Activated naive CD4-positive, alpha-beta T cell treated with anti-CD3 and anti-CD28 coated beads for 36 hours (primary cell): ENCODE data around the gene TLL1. TPM values are rescaled to one million over a fixed set of nuclear protein-coding genes. Genes with fewer than 3 reads are reported as not detected.

ENCODE experiments used
- CTCF ChIA-PET: fragments of 350-600 bp; sonication (Branson Sonifier 250); formaldehyde crosslinking; loops from one replicate; lab custom pipeline; 2021; ENCODE audit warnings: antibody characterized with exemption; lab: Charles Lee
- DNase-seq: peaks from one replicate; pipeline ENCODE4 v3.0.0-alpha.2; 2020
- H3K27ac Mint-ChIP-seq: one replicate; pipeline ENCODE4 v1.8.0; 2021; ENCODE audit warnings: mild to moderate bottlenecking, mixed read lengths
- H3K27me3 Mint-ChIP-seq: one replicate; pipeline ENCODE4 v1.8.0; 2021; ENCODE audit warnings: low read depth, mixed read lengths
- H3K36me3 Mint-ChIP-seq: one replicate; pipeline ENCODE4 v1.8.0; 2021; ENCODE audit warnings: low read depth, mixed read lengths
- H3K4me1 Mint-ChIP-seq: one replicate; pipeline ENCODE4 v1.8.0; 2021; ENCODE audit warnings: low read depth, mixed read lengths
- H3K4me3 Mint-ChIP-seq: one replicate; pipeline ENCODE4 v1.8.0; 2021; ENCODE audit warnings: mild to moderate bottlenecking, moderate library complexity, mixed read lengths
- H3K9me3 Mint-ChIP-seq: one replicate; pipeline ENCODE4 v1.8.0; 2021; ENCODE audit warnings: mixed read lengths
- intact Hi-C: fragments of 100-400 bp; cut with micrococcal nuclease; formaldehyde crosslinking; loops from one replicate; pipeline ENCODE4 v1.15.1; 2023
- total RNA-seq, 2 experiments: library from RNA; stranded (reverse); gene quantifications; one replicate each; pipeline ENCODE4 v1.2.3, GENCODE V29; 2021

TLL1 gene
- total RNA-seq, 2 experiments from 2014 or later: not detected

DNA sequence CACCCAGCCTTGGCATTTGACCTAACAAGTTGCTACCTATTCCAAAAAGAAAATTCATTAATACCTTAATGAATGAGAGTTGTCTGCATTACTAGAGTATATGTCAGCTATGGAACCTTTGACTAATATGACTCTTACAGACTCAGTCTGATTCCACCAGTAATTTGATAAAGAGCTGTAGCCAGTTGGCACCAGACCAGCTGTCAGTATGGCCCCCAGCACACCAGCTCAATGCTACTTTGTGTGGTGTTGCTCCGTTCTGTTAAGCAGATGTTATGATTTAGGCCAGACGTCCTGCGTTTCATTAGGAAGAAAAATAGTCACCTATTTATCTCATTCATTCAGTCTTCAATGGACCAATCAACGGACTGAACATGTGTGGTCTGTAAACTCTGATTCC, 215.5 kb downstream of the TLL1 start:
- Mint-ChIP-seq H3K27ac (no peak overlapping the region), H3K4me3 (no peak overlapping the region), H3K9me3 (no peaks in the 10 kb centered on the region), H3K4me1 (no peaks in the 10 kb centered on the region), H3K27me3 (peaks cover 2% of the 10 kb centered on the region), H3K36me3 (no peaks in the 10 kb centered on the region)
- CTCF ChIA-PET: interaction anchor here (0.8 kb wide), 1 partner anchor 8 kb away, joined by 3 read pairs; no protein-coding TSS in a partner anchor
- no peak for DNase-seq
- intact Hi-C loops: no loop called here

DNA sequence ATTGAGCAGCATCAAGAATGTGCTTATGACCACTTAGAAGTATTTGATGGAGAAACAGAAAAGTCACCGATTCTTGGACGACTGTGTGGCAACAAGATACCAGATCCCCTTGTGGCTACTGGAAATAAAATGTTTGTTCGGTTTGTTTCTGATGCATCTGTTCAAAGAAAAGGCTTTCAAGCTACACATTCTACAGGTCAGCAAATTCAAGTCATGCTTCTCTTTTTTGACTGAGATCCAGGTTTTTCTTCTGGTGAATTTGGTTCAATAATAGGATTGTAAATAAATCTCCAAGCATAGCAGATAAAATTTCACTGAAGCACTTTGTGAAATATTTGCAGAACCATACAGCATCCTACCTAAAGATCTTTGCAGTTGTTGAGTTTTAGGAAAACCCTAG, 218.1 kb downstream of the TLL1 start:
- intact Hi-C loops: no loop called here
- no peak overlapping the region for H3K27ac Mint-ChIP-seq
- H3K4me1 Mint-ChIP-seq: no peaks in the 10 kb centered on the region
- H3K4me3 Mint-ChIP-seq: no peak overlapping the region
- no peaks in the 10 kb centered on the region for H3K36me3 Mint-ChIP-seq
- H3K27me3 Mint-ChIP-seq: peaks cover 2% of the 10 kb centered on the region
- CTCF ChIA-PET: interaction anchor here (0.6 to 1.3 kb wide), 4 partner anchors 554 to 958 kb away, joined by 3 to 18 read pairs (median 6); no protein-coding TSS in a partner anchor
- no peaks in the 10 kb centered on the region for H3K9me3 Mint-ChIP-seq
- no peak for DNase-seq

DNA sequence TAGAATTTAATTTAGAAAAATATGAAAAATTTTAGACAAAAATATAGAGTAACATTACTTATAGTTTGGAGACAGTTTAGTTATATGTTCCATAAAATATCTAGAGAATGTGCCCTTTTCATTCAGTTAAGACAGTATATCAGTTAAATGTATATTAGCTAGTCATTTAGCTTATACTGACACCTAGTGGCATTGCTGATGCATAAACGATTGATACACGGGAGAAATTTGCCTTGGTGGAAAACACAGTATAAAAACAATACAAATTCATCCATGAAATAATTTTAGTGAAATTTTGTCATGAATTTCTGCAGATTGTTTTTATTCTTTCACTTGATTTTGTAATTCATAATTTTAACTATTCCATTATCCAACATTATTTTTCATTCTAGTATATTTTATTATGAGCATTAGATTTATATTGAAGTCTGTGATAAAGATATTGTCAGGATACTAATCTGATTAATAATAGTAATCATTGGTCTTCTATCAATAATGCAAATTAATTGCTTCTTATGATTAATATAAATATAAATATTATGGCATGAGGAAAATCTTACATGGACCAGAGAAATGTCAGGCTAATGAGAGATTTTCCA, 219.0 kb downstream of the TLL1 start:
- intact Hi-C loops: loop anchor here (1.0 kb wide), 2 partner anchors 555 to 599 kb away; no protein-coding TSS in a partner anchor
- no peaks in the 10 kb centered on the region for H3K9me3 Mint-ChIP-seq
- peaks cover 2% of the 10 kb centered on the region for H3K27me3 Mint-ChIP-seq
- no peak overlapping the region for H3K27ac Mint-ChIP-seq
- no peak overlapping the region for H3K4me3 Mint-ChIP-seq
- no peaks in the 10 kb centered on the region for H3K4me1 Mint-ChIP-seq
- CTCF ChIA-PET: interaction anchor here (0.6 to 1.3 kb wide), 6 partner anchors 316 to 959 kb away, joined by 3 to 18 read pairs (median 4); no protein-coding TSS in a partner anchor
- no peaks in the 10 kb centered on the region for H3K36me3 Mint-ChIP-seq
- no peak for DNase-seq

- DNase-seq: no peak
- CTCF ChIA-PET: no interaction called here
- no peaks in the 10 kb centered on the region for H3K4me1 Mint-ChIP-seq
- intact Hi-C loops: loop anchor here (1.0 kb wide), 2 partner anchors 556 to 600 kb away; no protein-coding TSS in a partner anchor
- no peaks in the 10 kb centered on the region for H3K36me3 Mint-ChIP-seq
- no peak overlapping the region for H3K27ac Mint-ChIP-seq
- peaks cover 2% of the 10 kb centered on the region for H3K27me3 Mint-ChIP-seq
- H3K9me3 Mint-ChIP-seq: no peaks in the 10 kb centered on the region
- no peak overlapping the region for H3K4me3 Mint-ChIP-seq
Observed at GRCh38 chr4:166092797-166093290, 219.8 kb downstream of the TLL1 start.

DNA sequence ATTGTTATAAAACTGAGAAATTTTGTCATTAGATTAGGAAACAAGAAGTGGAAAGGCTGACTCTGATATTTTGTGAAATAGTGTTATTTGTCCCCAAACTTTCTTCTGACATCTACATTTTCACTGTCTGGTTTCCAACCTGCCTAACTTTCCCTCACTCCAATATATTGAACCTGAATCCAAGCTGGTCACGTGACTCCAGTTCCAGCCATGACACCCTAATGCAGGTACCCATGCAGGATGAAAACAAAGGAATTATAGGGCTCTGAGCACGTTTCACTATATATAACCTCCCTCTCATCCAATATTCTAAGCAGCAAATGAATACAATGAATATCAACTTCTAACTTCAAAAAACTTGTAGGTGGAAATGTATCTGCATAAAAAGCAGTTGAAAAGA, 231.6 kb downstream of the TLL1 start:
- CTCF ChIA-PET: no interaction called here
- H3K4me1 Mint-ChIP-seq: no peaks in the 10 kb centered on the region

GRCh38 chr4:166121897-166122296, 248.9 kb downstream of the TLL1 start:
- H3K27me3 Mint-ChIP-seq: no peaks in the 10 kb centered on the region
- no peak overlapping the region for H3K27ac Mint-ChIP-seq
- DNase-seq: no peak
- intact Hi-C loops: no loop called here
- H3K4me3 Mint-ChIP-seq: no peak overlapping the region
- no peaks in the 10 kb centered on the region for H3K4me1 Mint-ChIP-seq
- CTCF ChIA-PET: no interaction called here
- H3K9me3 Mint-ChIP-seq: no peaks in the 10 kb centered on the region
- H3K36me3 Mint-ChIP-seq: no peaks in the 10 kb centered on the region

More for the DNA sequence above, 231.6 kb downstream of the TLL1 start:
- Mint-ChIP-seq H3K4me3 (no peak overlapping the region), H3K27ac (no peak overlapping the region), H3K27me3 (no peaks in the 10 kb centered on the region), H3K9me3 (no peaks in the 10 kb centered on the region), H3K36me3 (no peaks in the 10 kb centered on the region)
- intact Hi-C loops: no loop called here
- no peak for DNase-seq

- CTCF ChIA-PET: no interaction called here
- Mint-ChIP-seq H3K27me3 (no peaks in the 10 kb centered on the region), H3K4me3 (no peak overlapping the region), H3K4me1 (no peaks in the 10 kb centered on the region), H3K27ac (no peak overlapping the region), H3K9me3 (no peaks in the 10 kb centered on the region), H3K36me3 (no peaks in the 10 kb centered on the region)
- DNase-seq: no peak
- intact Hi-C loops: no loop called here
Observed at GRCh38 chr4:166123546-166123945, 250.5 kb downstream of the TLL1 start.

DNA sequence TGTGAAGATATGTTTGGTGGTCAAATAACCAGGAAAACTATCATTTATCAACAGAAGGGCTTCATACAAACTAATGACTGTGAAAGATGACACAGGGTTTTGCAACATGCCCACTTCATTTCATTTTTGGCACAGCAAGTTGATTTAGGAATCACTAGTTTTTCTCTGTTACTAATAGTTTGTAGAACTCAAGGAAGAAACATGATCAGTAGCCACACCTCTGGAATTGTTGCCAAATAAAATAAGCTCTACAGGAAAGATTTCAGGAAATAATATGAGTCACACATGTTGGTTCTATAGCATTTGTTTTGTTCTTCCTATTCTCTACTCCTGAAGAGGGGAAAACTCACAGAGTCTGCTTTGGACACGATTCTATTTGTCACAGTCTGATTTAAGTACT, 255.4 kb downstream of the TLL1 start:
- CTCF ChIA-PET: no interaction called here
- intact Hi-C loops: no loop called here
- H3K9me3 Mint-ChIP-seq: peaks cover 9% of the 10 kb centered on the region
- H3K27ac Mint-ChIP-seq: no peak overlapping the region
- DNase-seq: no peak
- H3K4me3 Mint-ChIP-seq: no peak overlapping the region
- H3K4me1 Mint-ChIP-seq: no peaks in the 10 kb centered on the region
- H3K27me3 Mint-ChIP-seq: no peaks in the 10 kb centered on the region
- H3K36me3 Mint-ChIP-seq: no peaks in the 10 kb centered on the region

DNA sequence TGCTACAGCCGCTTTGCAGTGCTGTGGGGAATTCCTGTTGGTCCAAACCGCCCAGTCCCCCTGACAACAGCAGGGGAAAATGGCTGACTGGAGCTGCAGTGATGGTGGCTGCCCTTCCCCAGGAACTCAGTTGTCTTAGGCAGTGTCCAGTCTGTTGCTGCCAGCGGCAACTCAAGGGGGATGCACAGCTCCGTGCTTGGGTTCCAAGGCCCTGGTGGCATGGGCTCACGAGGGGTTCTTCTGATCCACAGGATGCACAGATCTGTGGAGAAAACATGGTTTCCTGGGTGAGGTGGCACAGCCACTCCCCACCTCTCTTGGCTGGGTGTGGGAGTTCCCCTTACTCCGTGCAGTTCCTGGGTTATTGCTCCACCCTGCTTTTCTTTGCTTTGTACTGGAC, 261.2 kb downstream of the TLL1 start:
- CTCF ChIA-PET: no interaction called here
- no peaks in the 10 kb centered on the region for H3K27me3 Mint-ChIP-seq

DNA sequence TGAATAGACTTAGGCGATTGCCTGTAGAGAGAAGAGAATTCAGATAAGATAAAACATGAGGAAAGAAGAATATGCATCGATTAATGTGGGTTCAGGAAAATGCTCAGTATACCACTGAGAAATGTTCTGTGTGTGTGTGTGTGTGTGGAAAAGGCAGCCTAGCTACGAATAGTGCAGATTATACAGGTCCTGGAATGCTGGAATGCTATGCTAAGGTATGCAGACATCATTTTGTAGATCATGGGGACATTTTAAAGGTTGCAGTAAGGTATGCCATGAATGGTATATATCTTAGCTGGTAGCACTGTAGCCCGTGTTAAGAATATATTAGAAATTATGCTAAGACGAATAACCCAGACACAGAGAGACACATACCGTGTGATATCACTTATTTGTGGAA, 267.9 kb downstream of the TLL1 start:
- intact Hi-C loops: no loop called here
- H3K27ac Mint-ChIP-seq: no peak overlapping the region
- no peak for DNase-seq
- no peaks in the 10 kb centered on the region for H3K4me1 Mint-ChIP-seq
- no peak overlapping the region for H3K4me3 Mint-ChIP-seq
- no peaks in the 10 kb centered on the region for H3K9me3 Mint-ChIP-seq
- no peaks in the 10 kb centered on the region for H3K27me3 Mint-ChIP-seq
- CTCF ChIA-PET: no interaction called here
- H3K36me3 Mint-ChIP-seq: no peaks in the 10 kb centered on the region

More for the DNA sequence above, 261.2 kb downstream of the TLL1 start:
- intact Hi-C loops: no loop called here
- Mint-ChIP-seq H3K4me1 (no peaks in the 10 kb centered on the region), H3K27ac (no peak overlapping the region), H3K9me3 (peaks cover 6% of the 10 kb centered on the region), H3K36me3 (no peaks in the 10 kb centered on the region), H3K4me3 (no peak overlapping the region)
- no peak for DNase-seq

GRCh38 chr4:166143227-166143626, 270.2 kb downstream of the TLL1 start:
- intact Hi-C loops: no loop called here
- CTCF ChIA-PET: no interaction called here
- H3K4me3 Mint-ChIP-seq: no peak overlapping the region
- no peaks in the 10 kb centered on the region for H3K36me3 Mint-ChIP-seq
- H3K27ac Mint-ChIP-seq: no peak overlapping the region
- no peaks in the 10 kb centered on the region for H3K4me1 Mint-ChIP-seq
- H3K9me3 Mint-ChIP-seq: no peaks in the 10 kb centered on the region
- DNase-seq: no peak
- H3K27me3 Mint-ChIP-seq: no peaks in the 10 kb centered on the region

- Mint-ChIP-seq H3K36me3 (no peaks in the 10 kb centered on the region), H3K9me3 (no peaks in the 10 kb centered on the region), H3K4me1 (no peaks in the 10 kb centered on the region), H3K27me3 (no peaks in the 10 kb centered on the region), H3K4me3 (no peak overlapping the region), H3K27ac (no peak overlapping the region)
- CTCF ChIA-PET: no interaction called here
- DNase-seq: no peak
- intact Hi-C loops: no loop called here
Observed at GRCh38 chr4:166144607-166145006, 271.6 kb downstream of the TLL1 start.

DNA sequence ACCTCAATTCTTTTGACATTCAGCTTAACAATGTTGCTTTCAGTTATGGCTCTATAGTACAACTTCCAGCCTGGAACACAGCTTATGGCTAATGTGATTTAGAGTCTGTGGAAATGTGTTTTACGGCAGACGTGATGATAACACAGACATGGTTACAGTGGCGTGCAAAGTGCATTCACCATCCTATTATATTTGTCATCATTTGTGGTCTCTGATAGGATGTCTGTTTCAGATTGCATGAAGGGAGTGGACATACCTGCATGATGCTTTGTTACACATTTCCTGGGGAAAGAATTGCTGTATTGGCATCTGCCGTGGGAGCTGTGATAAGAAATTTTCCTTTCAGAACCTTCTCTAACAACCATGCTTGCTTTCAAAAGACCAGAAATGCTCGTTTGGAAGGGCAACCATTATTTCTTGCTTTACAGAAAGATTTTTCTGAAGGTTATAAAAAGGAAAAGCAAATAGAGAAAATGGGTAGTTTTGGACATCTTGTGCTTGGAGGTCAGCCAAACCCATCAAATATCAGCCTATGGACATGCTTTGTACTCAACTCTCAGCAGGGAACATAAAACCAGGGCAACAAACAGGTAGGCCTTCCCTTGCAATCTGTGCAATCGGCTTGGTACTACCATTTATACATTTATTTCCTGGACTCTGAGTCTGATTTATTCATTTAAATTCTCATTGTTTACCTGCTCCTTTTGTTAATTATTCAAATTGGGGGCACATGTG, 273.9 kb downstream of the TLL1 start:
- DNase-seq: no peak
- Mint-ChIP-seq H3K27me3 (no peaks in the 10 kb centered on the region), H3K4me3 (no peak overlapping the region), H3K4me1 (no peaks in the 10 kb centered on the region), H3K36me3 (no peaks in the 10 kb centered on the region), H3K27ac (no peak overlapping the region), H3K9me3 (no peaks in the 10 kb centered on the region)
- CTCF ChIA-PET: no interaction called here
- intact Hi-C loops: no loop called here
